ENCODE results near the gene CLEC7A. TPM values are rescaled to one million over a fixed set of nuclear protein-coding genes. Genes with fewer than 3 reads are reported as not detected.

CLEC7A gene
- total RNA-seq, 1 donor from 2014 or later: 3.1 TPM

- intact Hi-C loops (cut with DNase I): loop anchor here (2.0 kb wide), 1 partner anchor 28 kb away; no protein-coding TSS in a partner anchor
- ATAC-seq (peak; percentile 52), DNase-seq (ENCODE audit: missing footprints) (no peak)
Observed at GRCh38 chr12:10068644-10069043, 61.4 kb downstream of the CLEC7A start.

DNA sequence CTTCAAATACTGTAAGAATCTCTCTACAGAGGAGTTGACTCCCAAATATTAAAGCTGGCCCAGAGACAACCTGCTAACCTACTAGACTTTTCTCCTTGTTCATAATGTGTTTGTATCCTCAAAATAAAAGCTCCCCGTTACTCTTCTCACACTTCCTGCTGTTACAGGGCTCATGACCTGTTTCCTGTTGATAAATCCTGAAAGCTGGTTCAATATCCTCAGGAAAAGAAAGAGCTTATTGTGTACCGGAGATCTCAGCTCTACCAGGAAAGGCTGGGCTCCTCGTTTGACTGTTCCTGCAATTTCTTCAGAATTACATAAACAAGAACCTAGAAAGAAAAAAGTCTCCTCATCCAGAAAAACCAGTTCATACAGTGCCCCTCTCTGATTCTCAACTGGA lies 62.1 kb downstream of the CLEC7A start:
- DNase-seq (ENCODE audit: missing footprints) (no peak), ATAC-seq (peak; percentile 44)
- intact Hi-C loops (cut with DNase I): loop anchor here (2.0 kb wide), 1 partner anchor 29 kb away; no protein-coding TSS in a partner anchor

DNA sequence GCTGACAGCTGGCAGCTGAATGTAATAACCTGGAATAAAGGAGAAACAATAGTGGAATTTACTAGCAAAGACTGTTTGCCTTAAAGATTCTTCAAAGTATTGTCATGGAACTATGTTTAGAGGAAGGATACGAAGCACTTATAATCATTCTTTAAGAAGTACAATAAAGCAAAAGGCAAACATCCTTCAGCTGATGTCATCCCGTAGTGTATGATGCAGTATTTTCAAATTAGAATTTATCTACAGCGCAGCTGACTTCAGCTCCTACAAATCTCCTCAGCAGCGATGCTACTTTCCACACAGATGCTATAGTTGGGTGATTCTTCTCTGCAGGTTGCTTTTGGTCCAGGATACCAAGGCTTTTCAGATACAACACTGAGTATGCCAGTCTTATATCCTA lies 62.7 kb downstream of the CLEC7A start:
- no peak for DNase-seq (ENCODE audit: missing footprints)
- intact Hi-C loops (cut with DNase I): no loop called here
- ATAC-seq: no peak

Other genes with a start within 250 kb of the CLEC7A start
- not detected for gene KLRF2, start 248.7 kb downstream of the CLEC7A start, total RNA-seq
- not detected for gene CLEC2A, start 197.8 kb downstream of the CLEC7A start, total RNA-seq
- 6.5 TPM for gene CLEC12A, start 158.8 kb downstream of the CLEC7A start, total RNA-seq
- not detected for gene CLEC1B, start 131.1 kb downstream of the CLEC7A start, total RNA-seq
- gene CLEC12B, start 119.6 kb downstream of the CLEC7A start, total RNA-seq: not detected
- gene CLEC9A, start 99.5 kb downstream of the CLEC7A start, total RNA-seq: not detected
- gene CLEC1A, start 31.2 kb downstream of the CLEC7A start, total RNA-seq: 3.7 TPM
- 0.24 TPM for gene OLR1, start 41.9 kb upstream of the CLEC7A start, total RNA-seq
- not detected for gene TMEM52B, start 48.8 kb upstream of the CLEC7A start, total RNA-seq
- gene GABARAPL1, start 82.7 kb upstream of the CLEC7A start, total RNA-seq: 282 TPM
- 2.3 TPM for gene KLRD1, start 177.7 kb upstream of the CLEC7A start, total RNA-seq

Measured in Right ventricle myocardium inferior (tissue), 1 donor.